ENCODE data around the gene CUX1.
"Not testable (repeated sequence)": the region's sequence is repeated elsewhere in the genome, so short reads cannot be mapped to it uniquely, and the experiment has no call there.

CUX1 gene

DNA sequence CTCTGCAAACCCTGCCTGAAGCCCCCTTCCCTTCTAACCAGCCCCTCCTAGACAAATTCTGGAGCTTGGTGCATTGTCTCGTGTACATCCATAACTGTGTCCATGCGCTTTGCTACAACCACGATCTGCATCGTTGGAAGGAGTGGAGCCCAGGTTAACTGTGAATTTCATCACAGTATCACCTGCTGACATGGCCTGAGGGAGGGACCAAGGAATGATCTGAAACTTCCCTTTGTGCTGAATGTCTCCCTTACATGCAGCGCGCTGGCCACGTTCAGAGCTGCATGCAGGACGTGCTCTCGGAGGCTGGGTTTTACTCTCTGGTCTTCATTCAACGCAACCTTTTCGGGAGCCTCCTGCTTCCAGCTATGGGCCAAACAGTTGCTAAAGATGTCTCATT, 222.3 kb downstream of the CUX1 start:
- TF ChIP-seq, protein P1, sequence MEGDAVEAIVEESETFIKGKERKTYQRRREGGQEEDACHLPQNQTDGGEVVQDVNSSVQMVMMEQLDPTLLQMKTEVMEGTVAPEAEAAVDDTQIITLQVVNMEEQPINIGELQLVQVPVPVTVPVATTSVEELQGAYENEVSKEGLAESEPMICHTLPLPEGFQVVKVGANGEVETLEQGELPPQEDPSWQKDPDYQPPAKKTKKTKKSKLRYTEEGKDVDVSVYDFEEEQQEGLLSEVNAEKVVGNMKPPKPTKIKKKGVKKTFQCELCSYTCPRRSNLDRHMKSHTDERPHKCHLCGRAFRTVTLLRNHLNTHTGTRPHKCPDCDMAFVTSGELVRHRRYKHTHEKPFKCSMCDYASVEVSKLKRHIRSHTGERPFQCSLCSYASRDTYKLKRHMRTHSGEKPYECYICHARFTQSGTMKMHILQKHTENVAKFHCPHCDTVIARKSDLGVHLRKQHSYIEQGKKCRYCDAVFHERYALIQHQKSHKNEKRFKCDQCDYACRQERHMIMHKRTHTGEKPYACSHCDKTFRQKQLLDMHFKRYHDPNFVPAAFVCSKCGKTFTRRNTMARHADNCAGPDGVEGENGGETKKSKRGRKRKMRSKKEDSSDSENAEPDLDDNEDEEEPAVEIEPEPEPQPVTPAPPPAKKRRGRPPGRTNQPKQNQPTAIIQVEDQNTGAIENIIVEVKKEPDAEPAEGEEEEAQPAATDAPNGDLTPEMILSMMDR (IDR thresholded peaks at IDR 0.05) = no peak
- peaks cover 3% of the 10 kb centered on the region for H3K27me3 Mint-ChIP-seq (ENCODE audit: low read depth, poor library complexity)
- peaks cover 10% of the 10 kb centered on the region for H3K4me1 Mint-ChIP-seq
- H3K9me3 Mint-ChIP-seq = no peaks in the 10 kb centered on the region
- no peak overlapping the region for H3K4me3 Mint-ChIP-seq
- H3K27ac Mint-ChIP-seq = peak overlapping the region; percentile 29
- DNase-seq = no peak
- H3K36me3 Mint-ChIP-seq (ENCODE audit: low read depth) = peaks cover 8% of the 10 kb centered on the region

DNA sequence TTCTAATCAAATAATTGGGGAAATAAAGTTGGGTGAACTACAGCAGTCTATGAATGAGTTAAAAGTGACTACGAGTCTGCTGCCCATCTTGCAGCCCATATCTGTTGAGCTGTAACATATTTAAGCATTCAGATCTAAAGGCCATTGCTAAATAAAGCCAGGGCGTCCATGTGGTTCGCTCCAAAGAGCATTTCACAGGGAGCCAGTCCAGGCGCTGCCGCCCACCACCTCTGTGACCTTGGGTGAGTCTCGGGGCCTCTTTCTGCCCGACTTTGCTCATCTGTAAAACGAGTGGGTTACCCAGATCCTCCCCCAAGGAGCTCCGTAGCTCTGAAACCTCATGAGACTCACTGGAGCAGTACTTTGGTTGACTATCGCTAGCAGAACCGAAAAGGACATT, 223.1 kb downstream of the CUX1 start:
- Mint-ChIP-seq H3K4me3 (no peak overlapping the region), H3K27ac (no peak overlapping the region), H3K27me3 (ENCODE audit: low read depth, poor library complexity) (peaks cover 3% of the 10 kb centered on the region), H3K9me3 (no peaks in the 10 kb centered on the region), H3K36me3 (ENCODE audit: low read depth) (peaks cover 8% of the 10 kb centered on the region), H3K4me1 (peaks cover 16% of the 10 kb centered on the region)
- TF ChIP-seq, protein P1 (IDR thresholded peaks at IDR 0.05) = no peak
- DNase-seq = no peak

DNA sequence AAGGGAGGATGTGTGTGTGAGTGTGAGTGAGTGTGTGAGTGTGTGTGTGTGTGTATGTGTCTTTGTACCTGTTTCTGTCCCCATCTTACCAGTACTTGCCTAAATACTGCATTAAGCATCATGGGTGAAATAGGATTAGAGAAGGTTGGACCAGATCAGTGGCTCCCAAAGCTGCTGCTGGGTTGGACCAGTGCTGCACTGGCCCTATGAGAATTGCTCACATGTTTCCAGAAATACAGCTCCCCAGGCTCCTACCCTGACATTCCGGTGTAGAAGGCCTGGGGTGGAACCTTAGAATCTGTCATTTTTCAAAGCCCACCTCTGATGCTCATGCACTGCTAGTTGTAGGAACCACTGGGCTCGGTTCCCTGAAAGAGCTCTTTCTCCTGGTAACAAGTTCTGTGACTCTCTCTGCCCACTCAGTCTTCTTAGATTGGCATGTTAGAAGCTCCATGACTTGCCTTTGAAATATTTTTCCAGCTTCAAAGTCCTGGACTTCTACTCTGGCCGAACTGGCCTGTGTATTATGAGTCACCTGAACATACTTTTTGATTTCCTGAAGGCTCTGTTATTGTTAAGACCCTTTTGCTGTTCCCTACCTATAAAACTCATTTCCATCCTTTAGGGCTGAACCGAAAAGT, 224.7 kb downstream of the CUX1 start:
- H3K36me3 Mint-ChIP-seq (ENCODE audit: low read depth) = peaks cover 8% of the 10 kb centered on the region
- peaks cover 16% of the 10 kb centered on the region for H3K4me1 Mint-ChIP-seq
- TF ChIP-seq, protein P1 (IDR thresholded peaks at IDR 0.05) = no peak
- no peak overlapping the region for H3K4me3 Mint-ChIP-seq
- no peak for DNase-seq
- peaks cover 2% of the 10 kb centered on the region for H3K27me3 Mint-ChIP-seq (ENCODE audit: low read depth, poor library complexity)
- H3K27ac Mint-ChIP-seq = no peak overlapping the region
- no peaks in the 10 kb centered on the region for H3K9me3 Mint-ChIP-seq

DNA sequence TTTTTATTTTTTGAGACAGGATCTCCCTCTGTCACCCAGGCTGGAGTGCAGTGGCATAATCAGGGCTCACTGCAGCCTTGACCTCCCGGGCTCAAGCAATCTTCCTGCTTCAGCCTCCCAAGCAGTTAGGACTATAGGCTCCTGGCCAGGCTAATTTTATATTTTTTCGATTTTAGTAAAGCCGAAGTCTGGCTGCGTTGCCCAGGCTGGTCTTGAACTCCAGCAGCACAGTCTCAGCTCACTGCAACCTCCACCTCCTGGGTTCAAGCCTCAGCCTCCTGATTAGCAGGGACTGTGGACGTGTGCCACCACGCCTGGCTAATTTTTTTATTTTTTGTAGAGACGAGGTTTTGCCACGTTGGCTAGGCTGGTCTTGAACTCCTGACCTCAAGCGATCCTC, 225.4 kb downstream of the CUX1 start:
- H3K36me3 Mint-ChIP-seq (ENCODE audit: low read depth); H3K4me3 Mint-ChIP-seq; DNase-seq; H3K27ac Mint-ChIP-seq; H3K9me3 Mint-ChIP-seq; H3K27me3 Mint-ChIP-seq (ENCODE audit: low read depth, poor library complexity): not testable (repeated sequence)
- peaks cover 16% of the 10 kb centered on the region for H3K4me1 Mint-ChIP-seq

DNA sequence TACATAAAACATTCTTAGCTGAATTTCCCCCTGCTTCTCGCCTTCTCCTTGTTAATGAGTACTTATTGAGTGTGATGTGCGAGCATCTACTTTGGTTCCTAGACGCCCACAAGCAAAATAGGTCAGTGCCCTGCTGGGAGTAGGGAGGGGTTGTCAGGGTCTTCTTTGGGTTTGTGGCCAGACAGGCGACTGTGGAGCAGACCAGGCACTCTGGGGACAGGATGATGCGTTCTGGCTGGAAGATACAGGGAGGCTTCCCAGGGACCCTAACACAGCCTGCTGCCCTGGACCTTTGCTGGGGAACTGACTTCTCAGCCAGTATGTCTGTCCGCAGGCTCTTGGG, 227.2 kb downstream of the CUX1 start:
- Mint-ChIP-seq H3K4me1 (peaks cover 32% of the 10 kb centered on the region), H3K4me3 (no peak overlapping the region), H3K9me3 (no peaks in the 10 kb centered on the region), H3K27me3 (ENCODE audit: low read depth, poor library complexity) (no peaks in the 10 kb centered on the region), H3K36me3 (ENCODE audit: low read depth) (peaks cover 12% of the 10 kb centered on the region), H3K27ac (peak overlapping the region; percentile 17)
- no peak for DNase-seq
- TF ChIP-seq, protein P1 (IDR thresholded peaks at IDR 0.05) = no peak

DNA sequence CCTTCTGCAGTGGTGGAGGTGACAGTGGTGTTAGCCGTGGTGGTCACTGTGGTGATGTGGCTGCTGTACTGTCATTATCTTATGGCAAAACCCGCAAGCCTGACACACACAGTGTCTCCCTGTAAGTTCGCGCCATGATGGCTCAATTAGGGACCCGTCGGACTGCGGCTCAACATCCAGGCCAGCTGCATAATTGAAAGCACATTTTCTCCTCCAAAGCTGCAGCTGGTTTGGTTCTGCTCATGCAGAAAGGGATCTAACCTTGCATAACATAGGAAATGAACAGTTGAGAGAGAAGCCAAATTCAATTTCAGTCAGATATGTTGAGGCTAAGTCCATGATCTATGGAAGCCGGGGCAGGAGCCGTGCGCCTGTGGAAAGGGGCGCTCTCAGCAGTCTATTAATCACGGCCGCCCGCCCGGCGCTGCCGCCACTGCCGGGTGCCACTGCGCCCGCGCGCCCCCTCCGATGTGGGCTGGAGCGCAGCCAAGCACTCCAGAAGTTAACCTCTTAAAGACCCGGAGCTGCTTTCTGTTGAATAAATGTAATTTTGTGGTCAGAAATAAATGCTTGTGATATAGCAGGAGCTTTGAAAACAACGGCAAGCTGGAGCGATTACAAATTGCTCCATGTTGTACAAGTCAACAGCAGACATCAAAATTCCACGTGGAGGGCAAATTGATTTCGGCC, 227.7 kb downstream of the CUX1 start:
- TF ChIP-seq, protein P1 (IDR thresholded peaks at IDR 0.05) = no peak
- Mint-ChIP-seq H3K4me3 (no peak overlapping the region), H3K27ac (peak overlapping the region; percentile 17), H3K36me3 (ENCODE audit: low read depth) (peaks cover 7% of the 10 kb centered on the region), H3K27me3 (ENCODE audit: low read depth, poor library complexity) (no peaks in the 10 kb centered on the region), H3K9me3 (no peaks in the 10 kb centered on the region), H3K4me1 (peaks cover 28% of the 10 kb centered on the region)
- no peak for DNase-seq
